Suprapubic skin (tissue), 4 donors: ENCODE results near the gene GBX2. TPM values are rescaled to one million over a fixed set of nuclear protein-coding genes. Genes with fewer than 3 reads are reported as not detected.

ENCODE experiments used
- DNase-seq, 2 donors: peaks; one replicate each; pipeline ENCODE4 v3.0.0-alpha.2; 2019; ENCODE audit warnings: low spot score in 2 of 2
- H3K27ac ChIP-seq: fragments of 200-600 bp; sonication (generic); one replicate; pipeline ENCODE4 v1.5.1; 2019
- H3K27me3 ChIP-seq: fragments of 200-600 bp; sonication (generic); one replicate; pipeline ENCODE4 v1.5.1; 2019
- H3K36me3 ChIP-seq: fragments of 200-600 bp; sonication (generic); one replicate; pipeline ENCODE4 v1.5.1; 2019
- H3K4me1 ChIP-seq: fragments of 200-600 bp; sonication (generic); one replicate; pipeline ENCODE4 v1.5.1; 2019
- H3K4me3 ChIP-seq: fragments of 200-600 bp; sonication (generic); one replicate; pipeline ENCODE4 v1.5.1; 2019; ENCODE audit warnings: mild to moderate bottlenecking
- H3K9me3 ChIP-seq: fragments of 200-600 bp; sonication (generic); one replicate; pipeline ENCODE4 v1.5.1; 2019
- EP300 ChIP-seq: sonication (generic); formaldehyde crosslinking; IDR thresholded peaks from one replicate; pipeline ENCODE4 v1.6.1; 2017; ENCODE audit warnings: antibody characterized with exemption
- POLR2A ChIP-seq, 2 donors: fragments of 450-650 bp; IDR thresholded peaks; one replicate each; pipeline ENCODE4 v1.6.1; 2017; ENCODE audit warnings: antibody characterized with exemption in 2 of 2, mild to moderate bottlenecking in 2 of 2, moderate library complexity in 2 of 2
- POLR2AphosphoS5 ChIP-seq, 3 donors: sonication (generic); formaldehyde crosslinking; IDR thresholded peaks; one replicate each; pipeline ENCODE4 v1.6.1; 2017; ENCODE audit warnings: antibody characterized with exemption in 3 of 3
- WGBS: methylation state at CpG from one replicate; pipeline ENCODE4 v1.1.5; 2018; 5-methylcytosine and 5-hydroxymethylcytosine counted together
- total RNA-seq, 4 donors: library from RNA; depleted of rRNA; stranded (reverse); fragments of >200 nt; gene quantifications; one replicate each; pipeline ENCODE4 v1.1.0, GENCODE V29; 2016
- TF ChIP-seq, protein P1 (sequence below), 2 donors: fragments of 200-600 bp in 1 of 2; fragments of 450-650 bp in 1 of 2; sonication (generic) in 1 of 2; IDR thresholded peaks; one replicate each; pipeline ENCODE4 v1.5.1; 2016 to 2019; ENCODE audit warnings: antibody characterized with exemption in 2 of 2, mild to moderate bottlenecking in 1 of 2, moderate library complexity in 1 of 2

The GBX2 gene
- total RNA-seq, 4 donors from 2014 or later: 0.60 TPM; not detected in 3

DNA sequence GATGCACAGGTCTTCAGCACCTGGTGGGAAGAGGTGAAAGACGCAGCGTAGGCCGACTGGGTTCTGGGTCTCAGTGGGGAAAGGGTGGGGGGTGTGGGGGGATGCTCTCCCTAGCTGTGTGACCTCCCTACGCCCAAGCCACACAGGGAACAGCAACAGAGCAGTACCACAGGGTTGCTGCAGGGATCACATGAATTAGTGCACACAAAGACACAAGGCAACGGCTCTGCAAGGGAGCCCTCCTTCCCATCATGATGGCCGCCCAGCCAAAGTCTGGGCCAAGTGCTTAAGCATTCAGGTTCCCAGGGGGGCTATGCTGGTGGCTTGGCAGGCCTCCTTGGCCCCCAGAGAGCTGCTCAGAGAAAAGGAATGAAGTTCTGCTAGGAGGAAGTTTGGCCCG, 28.2 kb upstream of the GBX2 start:
- Histone ChIP-seq H3K4me3 (no peak overlapping the region), H3K9me3 (no peaks in the 10 kb centered on the region), H3K4me1 (no peaks in the 10 kb centered on the region), H3K36me3 (no peaks in the 10 kb centered on the region), H3K27me3 (peaks cover 7% of the 10 kb centered on the region), H3K27ac (no peak overlapping the region)
- TF ChIP-seq POLR2AphosphoS5 (IDR thresholded peaks at IDR 0.05): no peak
- no peak for TF ChIP-seq POLR2A (IDR thresholded peaks at IDR 0.05)
- TF ChIP-seq, protein P1, sequence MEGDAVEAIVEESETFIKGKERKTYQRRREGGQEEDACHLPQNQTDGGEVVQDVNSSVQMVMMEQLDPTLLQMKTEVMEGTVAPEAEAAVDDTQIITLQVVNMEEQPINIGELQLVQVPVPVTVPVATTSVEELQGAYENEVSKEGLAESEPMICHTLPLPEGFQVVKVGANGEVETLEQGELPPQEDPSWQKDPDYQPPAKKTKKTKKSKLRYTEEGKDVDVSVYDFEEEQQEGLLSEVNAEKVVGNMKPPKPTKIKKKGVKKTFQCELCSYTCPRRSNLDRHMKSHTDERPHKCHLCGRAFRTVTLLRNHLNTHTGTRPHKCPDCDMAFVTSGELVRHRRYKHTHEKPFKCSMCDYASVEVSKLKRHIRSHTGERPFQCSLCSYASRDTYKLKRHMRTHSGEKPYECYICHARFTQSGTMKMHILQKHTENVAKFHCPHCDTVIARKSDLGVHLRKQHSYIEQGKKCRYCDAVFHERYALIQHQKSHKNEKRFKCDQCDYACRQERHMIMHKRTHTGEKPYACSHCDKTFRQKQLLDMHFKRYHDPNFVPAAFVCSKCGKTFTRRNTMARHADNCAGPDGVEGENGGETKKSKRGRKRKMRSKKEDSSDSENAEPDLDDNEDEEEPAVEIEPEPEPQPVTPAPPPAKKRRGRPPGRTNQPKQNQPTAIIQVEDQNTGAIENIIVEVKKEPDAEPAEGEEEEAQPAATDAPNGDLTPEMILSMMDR (IDR thresholded peaks at IDR 0.05): no peak
- TF ChIP-seq EP300: no peak
- peak in 1 of 2 donors; percentile 41 for DNase-seq
- WGBS: 80% methylated on average over 6 of the region's 7 CpGs

GRCh38 chr2:236195726-236196125, 27.5 kb upstream of the GBX2 start:
- TF ChIP-seq POLR2AphosphoS5 (IDR thresholded peaks at IDR 0.05) (no peak), POLR2A (IDR thresholded peaks at IDR 0.05) (no peak), EP300 (no peak)
- TF ChIP-seq, protein P1 (IDR thresholded peaks at IDR 0.05): no peak
- peaks cover 7% of the 10 kb centered on the region for H3K27me3 ChIP-seq
- no peak overlapping the region for H3K27ac ChIP-seq
- WGBS: 89% methylated on average over 12 of the region's 12 CpGs
- no peak overlapping the region for H3K4me3 ChIP-seq
- no peaks in the 10 kb centered on the region for H3K9me3 ChIP-seq
- DNase-seq: peak in 1 of 2 donors; percentile 62
- H3K4me1 ChIP-seq: no peaks in the 10 kb centered on the region
- no peaks in the 10 kb centered on the region for H3K36me3 ChIP-seq

- Histone ChIP-seq H3K27ac (no peak overlapping the region), H3K27me3 (peaks cover 7% of the 10 kb centered on the region), H3K4me3 (no peak overlapping the region), H3K36me3 (no peaks in the 10 kb centered on the region), H3K9me3 (no peaks in the 10 kb centered on the region), H3K4me1 (no peaks in the 10 kb centered on the region)
- TF ChIP-seq EP300: no peak
- TF ChIP-seq POLR2AphosphoS5 (IDR thresholded peaks at IDR 0.05): no peak
- TF ChIP-seq, protein P1 (IDR thresholded peaks at IDR 0.05): no peak
- TF ChIP-seq POLR2A (IDR thresholded peaks at IDR 0.05): no peak
- 89% methylated on average over 12 of the region's 12 CpGs for whole genome bisulfite sequencing
- DNase-seq: peak in 1 of 2 donors; percentile 29
These were observed 26.6 kb upstream of the GBX2 start for GRCh38 chr2:236194786-236195185.

DNA sequence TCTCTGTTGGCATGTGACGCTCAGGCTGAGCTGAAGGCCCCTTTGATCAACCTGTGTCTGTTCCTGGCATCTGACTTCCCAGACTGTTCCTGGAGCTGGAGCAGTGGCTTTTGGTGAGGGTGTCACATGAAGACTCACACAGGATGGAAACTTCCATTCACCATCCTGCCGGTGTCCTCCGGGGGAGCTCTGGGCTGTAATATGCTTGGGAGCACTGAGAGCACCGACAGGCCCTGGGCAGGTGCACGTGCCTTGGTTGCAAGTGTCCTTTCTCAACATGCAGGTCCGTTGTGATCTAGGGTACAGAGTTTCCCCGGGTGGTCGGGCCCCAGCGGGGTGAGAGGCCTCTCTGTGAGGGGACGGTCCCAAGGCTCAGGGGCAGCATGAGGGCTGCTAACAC, 24.8 kb upstream of the GBX2 start:
- Histone ChIP-seq H3K4me3 (no peak overlapping the region), H3K27ac (no peak overlapping the region), H3K27me3 (peaks cover 7% of the 10 kb centered on the region), H3K4me1 (no peaks in the 10 kb centered on the region), H3K36me3 (no peaks in the 10 kb centered on the region), H3K9me3 (no peaks in the 10 kb centered on the region)
- peak in 1 of 2 donors; percentile 65 for DNase-seq
- TF ChIP-seq EP300 (no peak), POLR2AphosphoS5 (IDR thresholded peaks at IDR 0.05) (no peak), POLR2A (IDR thresholded peaks at IDR 0.05) (no peak)
- TF ChIP-seq, protein P1 (IDR thresholded peaks at IDR 0.05): no peak
- WGBS: 90% methylated on average over 10 of the region's 10 CpGs

DNA sequence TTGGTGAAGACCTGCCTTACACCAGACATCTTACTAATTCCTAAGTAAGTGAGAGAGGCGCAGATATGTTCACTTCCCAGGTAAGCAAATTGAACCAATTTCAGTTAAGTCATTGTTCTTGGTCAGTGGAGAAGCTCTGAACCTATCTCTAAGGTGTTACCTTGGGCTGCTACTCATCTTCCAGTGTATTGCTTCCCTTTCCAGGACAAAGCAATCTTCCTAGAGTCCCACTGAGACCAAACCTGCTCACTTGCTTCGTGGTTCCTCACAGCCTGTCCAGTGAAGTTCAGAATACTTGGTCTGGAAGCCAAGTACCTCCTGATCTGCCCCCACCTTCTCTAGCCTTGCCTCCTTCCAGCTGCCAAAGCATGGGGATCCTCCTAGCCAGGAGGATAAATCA, 22.5 kb upstream of the GBX2 start:
- H3K4me3 ChIP-seq: no peak overlapping the region
- no peaks in the 10 kb centered on the region for H3K36me3 ChIP-seq
- H3K27ac ChIP-seq: no peak overlapping the region
- no peaks in the 10 kb centered on the region for H3K4me1 ChIP-seq
- DNase-seq: no peak
- TF ChIP-seq POLR2AphosphoS5 (IDR thresholded peaks at IDR 0.05) (no peak), EP300 (no peak), POLR2A (IDR thresholded peaks at IDR 0.05) (no peak)
- TF ChIP-seq, protein P1 (IDR thresholded peaks at IDR 0.05): no peak
- 89% methylated on average over 2 of the region's 2 CpGs for whole genome bisulfite sequencing
- H3K9me3 ChIP-seq: no peaks in the 10 kb centered on the region
- peaks cover 4% of the 10 kb centered on the region for H3K27me3 ChIP-seq
